GM12878 (cell line): ENCODE data around the gene CCN2. TPM values are rescaled to one million over a fixed set of nuclear protein-coding genes. Genes with fewer than 3 reads are reported as not detected.

Experiments
- ATAC-seq: fragments of 200-7000 bp; cut with Tn5 transposase; 3 replicates; pipeline ENCODE4 v1.9.1; 2020; ENCODE audit warnings: mild to moderate bottlenecking, moderate library complexity
- BruUV-seq: library from RNA; stranded (reverse); fragments of 400-500 nt; replicated peaks from 2 replicates; lab custom pipeline; 2021; lab: Mats Ljungman, UMichigan
- CTCF ChIA-PET: fragments of 300-600 bp; sonication (Branson Sonifier 250); formaldehyde crosslinking; extraction: SDS; loops from one replicate; lab custom pipeline; 2021; ENCODE audit warnings: inconsistent platforms; lab: Yijun Ruan, JAX
- POLR2A ChIA-PET: fragments of 350-600 bp; formaldehyde crosslinking; extraction: SDS; loops from one replicate; lab custom pipeline; 2021; ENCODE audit warnings: inconsistent platforms; lab: Charles Lee
- RAD21 ChIA-PET: fragments of 300-600 bp; sonication (Branson Sonifier 250); formaldehyde crosslinking; loops from one replicate; lab custom pipeline; 2023; ENCODE audit warnings: antibody characterized with exemption; ENCODE audit not compliant: unreplicated experiment; lab: Charles Lee
- SMC1A ChIA-PET: fragments of 300-600 bp; sonication (Branson Sonifier 250); formaldehyde crosslinking; loops from one replicate; lab custom pipeline; 2023; ENCODE audit not compliant: unreplicated experiment, uncharacterized antibody; lab: Charles Lee
- DNase-seq: peaks from one replicate; pipeline ENCODE4 v3.0.0-alpha.2; 2011; ENCODE audit warnings: low read depth, low spot score
- FAIRE-seq: peaks from 3 replicates; lab custom pipeline; 2011; peaks lifted over from hg19 to GRCh38; lab: Jason Lieb, UNC
- H2AFZ ChIP-seq: 2 replicates; pipeline ENCODE4 v1.6.0; 2011; ENCODE audit warnings: low read depth, low read length, control low read depth; ENCODE audit not compliant: control insufficient read depth
- H3K27ac ChIP-seq: 2 replicates; pipeline ENCODE4 v1.5.1; 2011; ENCODE audit warnings: control low read depth; ENCODE audit not compliant: control insufficient read depth, insufficient read depth
- H3K27me3 ChIP-seq, 2 experiments: replicated peaks in 1 of 2; 2 replicates each; pipeline versions ENCODE4 v1.6.0 to v1.6.1; 2011; ENCODE audit warnings: low read length in 1 of 2; ENCODE audit not compliant: control insufficient read depth in 2 of 2, insufficient read depth in 2 of 2
- H3K36me3 ChIP-seq, 2 experiments: 2 replicates each; pipeline ENCODE4 v1.5.1; 2011; ENCODE audit warnings: low read length in 1 of 2; ENCODE audit not compliant: control insufficient read depth in 2 of 2, insufficient read depth in 2 of 2
- H3K4me1 ChIP-seq: 2 replicates; pipeline ENCODE4 v1.6.1; 2011; ENCODE audit warnings: mild to moderate bottlenecking, low read length, moderate library complexity, mixed read lengths; ENCODE audit not compliant: control insufficient read depth, insufficient read depth
- H3K4me2 ChIP-seq: 2 replicates; pipeline ENCODE4 v1.6.0; 2011; ENCODE audit warnings: control low read depth; ENCODE audit not compliant: control insufficient read depth, insufficient read depth
- H3K4me3 ChIP-seq: fragments of 200-600 bp; sonication (generic); 2 replicates; pipeline ENCODE4 v1.5.1; 2016
- H3K79me2 ChIP-seq: 2 replicates; pipeline ENCODE4 v1.6.0; 2011; ENCODE audit warnings: low read length; ENCODE audit not compliant: control insufficient read depth, insufficient read depth
- H3K9ac ChIP-seq: 2 replicates; pipeline ENCODE4 v1.8.0; 2011; ENCODE audit warnings: low read length, control low read depth, mixed read lengths; ENCODE audit not compliant: control insufficient read depth, insufficient read depth
- H3K9me3 ChIP-seq: replicated peaks from 3 replicates; pipeline ENCODE4 v1.5.1; 2011; ENCODE audit warnings: mild to moderate bottlenecking, low read length; ENCODE audit not compliant: control insufficient read depth, insufficient read depth
- H4K20me1 ChIP-seq: 2 replicates; pipeline ENCODE4 v1.6.0; 2011; ENCODE audit not compliant: control insufficient read depth, insufficient read depth
- CEBPZ ChIP-seq: fragments of 150-350 bp; IDR thresholded peaks from 2 replicates; pipeline ENCODE4 v1.6.1; 2016; ENCODE audit warnings: low read depth, low read length
- PBX3 ChIP-seq: IDR thresholded peaks from 2 replicates; pipeline ENCODE4 v1.6.1; 2011; ENCODE audit warnings: mild to moderate bottlenecking, low read depth, low read length, moderate library complexity; ENCODE audit not compliant: insufficient replicate concordance
- RAD51 ChIP-seq: fragments of 450-650 bp; IDR thresholded peaks from 2 replicates; pipeline ENCODE4 v1.6.1; 2016; ENCODE audit warnings: moderate library complexity, mild to moderate bottlenecking, inconsistent platforms
- SKIL ChIP-seq: fragments of 450-650 bp; IDR thresholded peaks from 2 replicates; pipeline ENCODE4 v1.6.1; 2017; ENCODE audit warnings: mild to moderate bottlenecking, low read depth, inconsistent platforms; ENCODE audit not compliant: poor library complexity, severe bottlenecking
- SMAD5 ChIP-seq: IDR thresholded peaks from 2 replicates; pipeline ENCODE4 v1.6.1; 2016; ENCODE audit warnings: antibody characterized with exemption, low read depth
- ZNF622 ChIP-seq: fragments of 450-650 bp; IDR thresholded peaks from 2 replicates; pipeline ENCODE4 v1.6.1; 2017; ENCODE audit warnings: mild to moderate bottlenecking, inconsistent platforms
- whole genome bisulfite sequencing: methylation state at CpG from one replicate; pipeline ENCODE4 v1.1.6; 2016; ENCODE audit warnings: low lambda C conversion rate; ENCODE audit not compliant: insufficient replicate concordance, insufficient coverage; ENCODE audit errors: missing lambda C conversion rate; 5-methylcytosine and 5-hydroxymethylcytosine counted together
- in situ Hi-C: fragments of 300-500 bp; cut with MboI; formaldehyde crosslinking; loops from 9 replicates; pipeline ENCODE4 v1.14.3; 2018; ENCODE audit warnings: mixed read lengths
- intact Hi-C: fragments of 100-400 bp; cut with micrococcal nuclease; formaldehyde crosslinking; loops from one replicate; pipeline ENCODE4 v1.14.2; 2022; ENCODE audit not compliant: unreplicated experiment
- polyA plus RNA-seq, 11 experiments: library from polyadenylated mRNA; depleted of rRNA in 4 of 11; unstranded in 6 of 11; stranded (reverse) in 5 of 11; fragments of >200 nt; fragmentation: Nextera tagmentation in 4 of 11; fragmentation: Illumina TruSeq in 1 of 11; extraction: Ambion mirVana in 4 of 11; extraction: Trizol in 1 of 11; gene quantifications; 1 replicate in 1 of 11; 2 replicates in 10 of 11; pipeline versions ENCODE4 v1.2.1 to v1.2.3, GENCODE V29; 2011 to 2016; ENCODE audit warnings: inconsistent platforms in 2 of 11, missing spikeins in 2 of 11, low read depth in 1 of 11
- total RNA-seq, 4 experiments: library from RNA; depleted of rRNA in 3 of 4; stranded (reverse); fragments of >200 nt in 3 of 4; fragmentation: Illumina TruSeq in 1 of 4; extraction: Trizol in 1 of 4; gene quantifications; 2 replicates each; pipeline versions ENCODE4 v1.2.1 to v1.2.3, GENCODE V29; 2013 to 2021

Gene CCN2
- total and polyA plus RNA-seq, 10 of the 15 experiments (the other 5 are each of a cell fraction or from before 2014, with no cell fraction given) = 0.26 to 0.62 (median 0.44) TPM; not detected in 7

- TF ChIP-seq SKIL = no peak
- no peak for TF ChIP-seq ZNF622
- TF ChIP-seq SMAD5 = no peak
- no peak for TF ChIP-seq PBX3
Measured at GRCh38 chr6:131952886-131953509, 1.8 kb upstream of the CCN2 start (continued).

GRCh38 chr6:131951576-131952230 lies 531 bp upstream of the CCN2 start:
- no peaks in the 10 kb centered on the region for H3K4me1 ChIP-seq
- TF ChIP-seq CEBPZ (no peak), RAD51 (no peak)
- POLR2A ChIA-PET = no interaction called here
- H3K9ac ChIP-seq = no peak overlapping the region
- FAIRE-seq (no peak), ATAC-seq (no peak), DNase-seq (no peak)
- no peaks in the 10 kb centered on the region for H3K79me2 ChIP-seq
- intact Hi-C loops (no loop called here), in situ Hi-C loops (no loop called here)
- H4K20me1 ChIP-seq = no peaks in the 10 kb centered on the region
- CTCF ChIA-PET = interaction anchor here (0.7 kb wide), 1 partner anchor 28 kb away, joined by 3 read pairs; no protein-coding TSS in a partner anchor
- H3K9me3 ChIP-seq = no peaks in the 10 kb centered on the region
- no TSS peak for BruUV-seq
- SMC1A ChIA-PET = no interaction called here
- no peak overlapping the region for H2AFZ ChIP-seq
- RAD21 ChIA-PET = no interaction called here
- H3K4me2 ChIP-seq = no peak overlapping the region
- no peak overlapping the region for H3K4me3 ChIP-seq
- WGBS = 60% methylated on average over 7 of the region's 8 CpGs
- peaks cover 0 to 8% of the 10 kb centered on the region in 2 experiments; a peak in 3 of 4 replicates for H3K27me3 ChIP-seq
- no peak overlapping the region for H3K27ac ChIP-seq
- no peaks in the 10 kb centered on the region for H3K36me3 ChIP-seq
